Diencephalon (tissue), 1 donor: Measurements from ENCODE around the gene DNALI1. TPM values are rescaled to one million over a fixed set of nuclear protein-coding genes. Genes with fewer than 3 reads are reported as not detected.

Source experiments
- small RNA-seq: library from RNA; depleted of rRNA; stranded (forward); fragments of <200 nt; gene quantifications from one replicate; pipeline ENCODE3, GENCODE V24; 2014
- total RNA-seq: library from RNA; depleted of rRNA; stranded (reverse); fragments of >200 nt; gene quantifications from one replicate; pipeline ENCODE4 v1.2.3, GENCODE V29; 2014

DNALI1 gene
- total RNA-seq = 10.6 TPM

DNA sequence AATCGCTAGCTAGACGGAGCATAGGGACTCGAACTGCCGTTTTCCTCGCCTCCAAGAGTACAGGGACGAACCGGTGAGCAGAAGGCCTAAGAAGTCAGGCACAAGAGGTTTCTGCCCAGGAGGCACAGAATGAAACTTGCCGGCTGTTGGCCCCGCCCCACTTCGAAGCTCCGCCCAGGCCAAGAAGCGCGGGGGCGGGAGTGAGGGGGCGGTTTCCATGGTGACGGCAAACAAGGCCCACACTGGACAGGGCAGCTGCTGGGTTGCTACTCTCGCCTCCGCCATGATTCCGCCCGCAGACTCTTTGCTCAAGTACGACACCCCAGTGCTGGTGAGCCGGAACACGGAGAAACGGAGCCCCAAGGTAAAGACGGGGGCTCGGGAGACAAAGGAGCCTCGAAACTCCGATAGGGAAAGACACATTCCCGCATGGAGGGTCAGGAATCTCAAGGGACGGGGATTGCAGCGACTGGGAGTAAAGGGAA lies at the start of gene DNALI1:
Gene DNALI1 (plus strand): TSS at position 229 of the 485 bp plus-strand sequence. CDS start 55 bp downstream, at position 284.

DNA sequence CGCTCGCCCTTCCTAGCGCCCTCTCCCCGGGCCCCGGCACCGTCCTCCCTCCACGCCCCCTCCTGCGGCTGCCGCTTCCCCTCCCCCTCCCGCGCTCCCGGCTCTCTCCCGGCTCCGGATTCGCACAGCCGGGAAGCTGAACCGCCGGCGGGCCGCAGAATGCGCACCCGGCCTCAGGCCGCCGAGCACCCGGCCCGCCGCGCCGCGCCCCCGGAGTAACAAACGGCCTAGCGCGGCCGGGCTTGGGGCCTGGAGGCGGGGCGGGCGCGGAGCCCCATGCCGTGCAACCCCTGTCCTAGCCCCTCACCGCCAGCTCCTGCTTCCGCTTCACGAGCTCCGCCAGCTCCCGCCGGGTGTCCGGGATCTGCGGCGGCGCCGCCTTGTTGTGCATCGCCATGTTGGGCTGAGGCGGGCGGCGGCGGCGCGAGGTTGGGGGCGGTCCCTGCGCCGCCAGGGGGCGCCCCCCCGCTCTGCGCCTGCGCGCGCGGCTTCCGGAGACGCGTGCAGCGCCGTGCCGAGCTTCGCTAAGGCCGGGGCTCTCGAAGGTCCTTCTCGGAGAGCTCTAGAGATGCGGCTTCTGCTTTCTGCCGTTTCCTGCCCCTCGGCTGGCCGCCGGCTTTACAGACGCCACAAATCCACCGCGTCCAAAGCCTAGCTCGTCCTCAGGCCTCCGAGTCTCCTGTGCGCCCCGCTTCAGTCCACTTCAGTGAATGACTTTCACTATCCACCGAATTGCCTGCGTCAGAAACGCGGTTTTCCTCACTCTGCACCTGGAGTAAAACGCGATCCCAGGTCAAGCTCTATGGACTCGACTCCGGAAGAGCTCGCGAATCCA lies 42.2 kb upstream of the DNALI1 start, which contains the start of gene MEAF6:
Gene MEAF6 (minus strand): TSS at position 417 of the 835 bp plus-strand sequence. CDS start 20 bp downstream, at position 397.

DNA sequence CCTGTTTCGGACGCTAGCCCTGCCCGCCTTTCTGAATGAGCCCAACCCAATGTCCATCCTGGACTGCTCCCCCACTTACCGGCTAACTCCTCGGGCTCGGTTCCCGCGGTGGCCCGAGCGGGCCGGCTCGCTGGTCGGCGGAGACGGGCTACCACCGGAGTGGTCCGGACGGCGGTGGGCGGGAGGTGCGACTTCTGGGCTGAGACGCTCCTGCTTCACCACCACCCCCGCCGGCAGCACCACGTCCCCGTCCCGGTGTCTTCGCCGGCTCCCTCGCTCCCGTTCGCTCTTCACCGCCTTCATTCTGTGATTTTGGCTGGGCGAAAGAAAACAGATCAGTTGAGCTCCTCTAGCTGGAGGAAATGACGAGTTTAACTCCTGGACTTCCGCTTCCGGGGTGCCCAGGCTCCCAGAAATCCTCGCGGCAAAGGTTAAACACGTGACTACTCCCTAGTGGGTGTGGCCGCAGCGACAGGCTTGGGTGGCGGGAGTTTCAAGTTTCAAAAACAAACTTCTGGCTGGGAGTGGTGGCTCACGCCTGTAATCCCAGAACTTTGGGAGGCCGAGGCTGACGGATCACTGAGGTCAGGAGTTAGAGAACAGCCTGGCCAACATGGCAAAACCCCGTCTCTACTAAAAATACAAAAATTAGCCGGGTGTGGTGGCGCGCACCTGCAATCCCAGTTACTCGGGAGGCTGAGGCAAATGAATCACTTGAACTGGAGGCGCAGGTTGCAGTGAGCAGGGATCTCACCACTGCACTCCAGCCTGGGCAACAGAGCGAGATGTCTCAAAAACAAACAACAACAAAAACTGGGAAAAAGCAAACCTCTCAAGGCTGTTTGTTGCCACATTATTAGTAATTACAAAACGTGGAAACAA lies 2.6 kb upstream of the DNALI1 start, which contains the start of gene SNIP1:
Gene SNIP1 (minus strand): TSS at position 367 of the 882 bp plus-strand sequence. CDS start 64 bp downstream, at position 303.

DNA sequence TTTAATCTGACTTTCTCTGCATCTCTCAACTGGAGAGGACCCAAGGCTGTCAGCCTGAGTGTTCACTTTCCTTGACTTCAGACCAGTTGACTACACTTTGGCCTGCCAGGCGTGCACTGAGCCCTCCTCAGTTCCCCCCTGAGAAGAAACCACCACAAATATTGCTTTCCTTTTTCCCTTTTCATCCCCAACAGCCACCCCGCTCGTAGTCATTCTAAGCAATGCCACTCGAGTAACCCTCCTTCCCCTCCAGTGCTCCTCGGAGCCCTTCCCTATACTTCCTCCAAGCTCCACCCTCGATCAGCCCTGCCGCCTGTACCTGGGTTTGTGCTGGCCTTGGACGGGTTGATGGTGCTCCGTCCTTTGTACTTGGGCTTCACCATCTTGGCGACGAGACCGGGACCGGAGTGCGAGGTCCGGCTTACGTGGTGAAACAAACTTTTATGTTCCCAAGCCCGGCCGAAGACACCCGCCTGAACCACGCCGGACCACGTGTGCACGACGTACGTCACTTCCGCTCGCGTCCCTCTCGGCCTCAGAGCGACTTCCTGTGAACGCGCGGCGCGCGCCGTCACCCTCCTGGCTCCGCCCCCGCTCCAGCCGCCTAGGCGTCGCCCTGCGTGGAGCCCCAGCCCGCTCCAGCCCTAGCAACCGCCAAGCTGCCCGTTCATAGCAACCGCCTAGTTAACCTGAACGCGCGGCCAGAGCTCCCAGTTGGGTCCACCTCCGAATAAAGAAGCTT lies 38.9 kb downstream of the DNALI1 start, which contains the start of gene GNL2:
Gene GNL2 (minus strand): TSS at position 498 of the 742 bp plus-strand sequence. CDS start 115 bp downstream, at position 383.

Small RNA genes lying within 50 kb of the gene (small RNA-seq; reads per million reads assigned to genes)
- gene AL034379.1 = not detected

Other genes starting within 250 kb of the DNALI1 start
- 0.46 TPM for gene ZC3H12A, start 82.4 kb upstream of the DNALI1 start, total RNA-seq
- gene MEAF6, start 42.2 kb upstream of the DNALI1 start, total RNA-seq = 138 TPM
- gene SNIP1, start 2.6 kb upstream of the DNALI1 start, total RNA-seq = 16.6 TPM
- 46.1 TPM for gene GNL2, start 39.0 kb downstream of the DNALI1 start, total RNA-seq
- not detected for gene RSPO1, start 78.0 kb downstream of the DNALI1 start, total RNA-seq
- 2.1 TPM for gene CDCA8, start 135.6 kb downstream of the DNALI1 start, total RNA-seq
- 21.0 TPM for gene EPHA10, start 208.2 kb downstream of the DNALI1 start, total RNA-seq
- 41.5 TPM for gene MANEAL, start 236.9 kb downstream of the DNALI1 start, total RNA-seq